ENCODE data around the gene ADGRG1.

The ADGRG1 gene

GRCh38 chr16:57648581-57649442 lies 20.4 kb downstream of the ADGRG1 start:
- DNase-seq (ENCODE audit: low read depth in 3 of 3, low spot score in 1 of 3): peak; percentile 63 to 84 (median 74)

GRCh38 chr16:57649443-57649751 lies 21.0 kb downstream of the ADGRG1 start:
- DNase-seq (ENCODE audit: low read depth in 3 of 3, low spot score in 1 of 3): no peak

- no peak for DNase-seq (ENCODE audit: low read depth in 3 of 3, low spot score in 1 of 3)
Measured at GRCh38 chr16:57649846-57650245, 21.4 kb downstream of the ADGRG1 start.

GRCh38 chr16:57651344-57652333 lies 23.2 kb downstream of the ADGRG1 start:
- no peak for DNase-seq (ENCODE audit: low read depth in 3 of 3, low spot score in 1 of 3)

GRCh38 chr16:57652695-57653471 lies 24.5 kb downstream of the ADGRG1 start:
- no peak for DNase-seq (ENCODE audit: low read depth in 3 of 3, low spot score in 1 of 3)

GRCh38 chr16:57653936-57654335 lies 25.5 kb downstream of the ADGRG1 start:
- DNase-seq (ENCODE audit: low read depth in 3 of 3, low spot score in 1 of 3): no peak

GRCh38 chr16:57656342-57656955 lies 28.0 kb downstream of the ADGRG1 start:
- no peak for DNase-seq (ENCODE audit: low read depth in 3 of 3, low spot score in 1 of 3)

- no peak for DNase-seq (ENCODE audit: low read depth in 3 of 3, low spot score in 1 of 3)
Measured at GRCh38 chr16:57657228-57657627, 28.8 kb downstream of the ADGRG1 start.

- no peak for DNase-seq (ENCODE audit: low read depth in 3 of 3, low spot score in 1 of 3)
Measured at GRCh38 chr16:57658130-57658877, 29.9 kb downstream of the ADGRG1 start.

GRCh38 chr16:57658878-57659674 lies 30.6 kb downstream of the ADGRG1 start:
- DNase-seq (ENCODE audit: low read depth in 3 of 3, low spot score in 1 of 3): no peak

- DNase-seq (ENCODE audit: low read depth in 3 of 3, low spot score in 1 of 3): no peak
Measured at GRCh38 chr16:57660715-57661463, 32.5 kb downstream of the ADGRG1 start.

- DNase-seq (ENCODE audit: low read depth in 3 of 3, low spot score in 1 of 3): no peak
Measured at GRCh38 chr16:57661510-57661909, 33.1 kb downstream of the ADGRG1 start.

- no peak for DNase-seq (ENCODE audit: low read depth in 3 of 3, low spot score in 1 of 3)
Measured at GRCh38 chr16:57661936-57662906, 33.8 kb downstream of the ADGRG1 start.

- no peak for DNase-seq (ENCODE audit: low read depth in 3 of 3, low spot score in 1 of 3)
Measured at GRCh38 chr16:57663436-57663835, 35.0 kb downstream of the ADGRG1 start.

GRCh38 chr16:57663917-57664661 lies 35.7 kb downstream of the ADGRG1 start:
- DNase-seq (ENCODE audit: low read depth in 3 of 3, low spot score in 1 of 3): no peak

- DNase-seq (ENCODE audit: low read depth in 3 of 3, low spot score in 1 of 3): no peak
Measured at GRCh38 chr16:57664662-57665025, 36.2 kb downstream of the ADGRG1 start.

GRCh38 chr16:57665541-57665940 lies 37.1 kb downstream of the ADGRG1 start:
- no peak for DNase-seq (ENCODE audit: low read depth in 3 of 3, low spot score in 1 of 3)
